SU-DHL-6 (cell line): ENCODE results near the gene HBB.

ENCODE experiments used
- H2AFZ ChIP-seq: fragments of 200-600 bp; sonication (generic); 2 replicates; pipeline ENCODE4 v1.6.1; 2014; ENCODE audit warnings: low read depth, mild to moderate bottlenecking, moderate library complexity, mixed read lengths, antibody characterized with exemption, low read length; ENCODE audit not compliant: severe bottlenecking
- H3F3A ChIP-seq: fragments of 200-600 bp; shearing (Covaris generic); 2 replicates; pipeline ENCODE4 v1.6.0; 2016; ENCODE audit warnings: antibody characterized with exemption, mild to moderate bottlenecking; ENCODE audit not compliant: insufficient read depth
- H3K27ac ChIP-seq: fragments of 200-600 bp; sonication (generic); 2 replicates; pipeline ENCODE4 v1.5.1; 2016; ENCODE audit warnings: low read depth, mild to moderate bottlenecking, low read length, moderate library complexity, mixed read lengths
- H3K27me3 ChIP-seq: fragments of 200-600 bp; sonication (generic), shearing (Covaris generic); 2 replicates; pipeline ENCODE4 v1.6.0; 2014; ENCODE audit warnings: mild to moderate bottlenecking, low read length
- H3K36me3 ChIP-seq: fragments of 200-600 bp; sonication (generic); 2 replicates; pipeline ENCODE4 v1.6.1; 2014; ENCODE audit warnings: mild to moderate bottlenecking, low read length, mixed read lengths
- H3K4me2 ChIP-seq: fragments of 300-600, 200-600 bp; shearing (Covaris generic), sonication (generic); 2 replicates; pipeline ENCODE4 v1.6.0; 2014; ENCODE audit warnings: low read length, low read depth, mild to moderate bottlenecking; ENCODE audit not compliant: poor library complexity, severe bottlenecking
- H3K4me3 ChIP-seq: fragments of 200-600 bp; sonication (generic); 2 replicates; pipeline ENCODE4 v1.5.1; 2014; ENCODE audit warnings: antibody characterized with exemption, low read length, mild to moderate bottlenecking, mixed read lengths; ENCODE audit not compliant: insufficient read depth, poor library complexity, severe bottlenecking
- H3K79me2 ChIP-seq: fragments of 200-600 bp; sonication (generic); 2 replicates; pipeline ENCODE4 v1.6.1; 2014; ENCODE audit warnings: mild to moderate bottlenecking, low read length, moderate library complexity; ENCODE audit not compliant: insufficient read depth
- H3K9ac ChIP-seq: fragments of 200-600 bp; sonication (generic); 2 replicates; pipeline ENCODE4 v1.7.0; 2014; ENCODE audit warnings: mild to moderate bottlenecking, low read length
- H3K9me2 ChIP-seq: fragments of 200-600 bp; sonication (generic); replicated peaks from 2 replicates; pipeline ENCODE4 v1.6.1; 2014; ENCODE audit warnings: low read length; ENCODE audit not compliant: insufficient read depth
- H3K9me3 ChIP-seq: fragments of 200-600 bp; sonication (generic); 2 replicates; pipeline ENCODE4 v1.6.1; 2014; ENCODE audit warnings: low read length, mixed read lengths; ENCODE audit not compliant: insufficient read depth
- H4K20me1 ChIP-seq: fragments of 200-600 bp; sonication (generic); 2 replicates; pipeline ENCODE4 v1.6.1; 2014; ENCODE audit warnings: low read depth, mild to moderate bottlenecking, antibody characterized with exemption, low read length, moderate library complexity, mixed read lengths
- CTCF ChIP-seq: fragments of 200-600 bp; sonication (generic); IDR thresholded peaks from one replicate; pipeline ENCODE4 v1.5.1; 2017; ENCODE audit warnings: antibody characterized with exemption, mild to moderate bottlenecking, low read length, moderate library complexity; ENCODE audit not compliant: insufficient read depth, poor library complexity, severe bottlenecking
- EZH2phosphoT487 ChIP-seq: fragments of 200-600 bp; sonication (generic), shearing (Covaris generic); conservative IDR thresholded peaks from 2 replicates; pipeline ENCODE4 v1.6.1; 2018; ENCODE audit warnings: mild to moderate bottlenecking, antibody characterized with exemption, low read length, moderate library complexity, mixed read lengths

HBB gene

GRCh38 chr11:5272395-5273017, 45.6 kb upstream of the HBB start:
- H3K79me2 ChIP-seq = no peaks in the 10 kb centered on the region

GRCh38 chr11:5269715-5270147, 42.9 kb upstream of the HBB start, which contains the start of gene HBE1:
Gene HBE1 (minus strand): TSS chr11:5269945. CDS start chr11:5269890, 55 bp downstream.
- H3K27me3 ChIP-seq = no peaks in the 10 kb centered on the region
- no peak within 1 kb of the TSS for H3K4me3 ChIP-seq
- no peak within 1 kb of the TSS for H2AFZ ChIP-seq
- no peak for TF ChIP-seq EZH2phosphoT487
- no peak for TF ChIP-seq CTCF
- H3K9me2 ChIP-seq = no peaks in the 10 kb centered on the region
- H3F3A ChIP-seq = no peaks in the 10 kb centered on the region
- H3K9me3 ChIP-seq = no peaks in the 10 kb centered on the region
- H3K79me2 ChIP-seq = no peaks in the 10 kb centered on the region
- no peak within 1 kb of the TSS for H3K27ac ChIP-seq
- H3K36me3 ChIP-seq = no peaks in the 10 kb centered on the region
- H3K4me2 ChIP-seq = no peak within 1 kb of the TSS
- no peak within 1 kb of the TSS for H3K9ac ChIP-seq
- H4K20me1 ChIP-seq = no peaks in the 10 kb centered on the region

More at GRCh38 chr11:5272395-5273017, 45.6 kb upstream of the HBB start:
- H3K4me3 ChIP-seq = no peak overlapping the region
- H3K9ac ChIP-seq = no peak overlapping the region
- H3K36me3 ChIP-seq = no peaks in the 10 kb centered on the region
- no peaks in the 10 kb centered on the region for H3K9me2 ChIP-seq
- H3K9me3 ChIP-seq = no peaks in the 10 kb centered on the region
- H4K20me1 ChIP-seq = no peaks in the 10 kb centered on the region
- no peak for TF ChIP-seq CTCF
- TF ChIP-seq EZH2phosphoT487 = no peak
- H3F3A ChIP-seq = no peaks in the 10 kb centered on the region
- H3K4me2 ChIP-seq = no peak overlapping the region
- no peak overlapping the region for H3K27ac ChIP-seq
- no peaks in the 10 kb centered on the region for H3K27me3 ChIP-seq
- H2AFZ ChIP-seq = no peak overlapping the region

GRCh38 chr11:5267033-5267563, 40.2 kb upstream of the HBB start:
- H3F3A ChIP-seq = no peaks in the 10 kb centered on the region
- H3K27ac ChIP-seq = no peak overlapping the region
- no peaks in the 10 kb centered on the region for H3K27me3 ChIP-seq
- no peaks in the 10 kb centered on the region for H3K79me2 ChIP-seq
- H3K9me3 ChIP-seq = no peaks in the 10 kb centered on the region
- H3K9me2 ChIP-seq = no peaks in the 10 kb centered on the region
- H2AFZ ChIP-seq = no peak overlapping the region
- H4K20me1 ChIP-seq = no peaks in the 10 kb centered on the region
- H3K4me3 ChIP-seq = no peak overlapping the region
- no peak overlapping the region for H3K9ac ChIP-seq
- no peak overlapping the region for H3K4me2 ChIP-seq
- H3K36me3 ChIP-seq = no peaks in the 10 kb centered on the region
- no peak for TF ChIP-seq EZH2phosphoT487
- TF ChIP-seq CTCF = no peak
